SK-N-MC (cell line): ENCODE measurements around the gene GOLGA6L6.
"Not testable (repeated sequence)": the region's sequence is repeated elsewhere in the genome, so short reads cannot be mapped to it uniquely, and the experiment has no call there.

Experiments used
- EZH2 ChIP-seq: fragments of 200-600 bp; sonication (generic); IDR thresholded peaks from one replicate; pipeline ENCODE4 v1.6.1; 2017; ENCODE audit warnings: antibody characterized with exemption
- FOXP2 ChIP-seq: optimal IDR thresholded peaks from 2 replicates; pipeline ENCODE3; 2011; ENCODE audit warnings: mild to moderate bottlenecking, moderate library complexity; ENCODE audit not compliant: insufficient read depth; ENCODE audit errors: extremely low read length, control extremely low read depth
- POLR2AphosphoS5 ChIP-seq: IDR thresholded peaks from 2 replicates; pipeline ENCODE4 v1.6.1; 2012; ENCODE audit warnings: mild to moderate bottlenecking, low read depth, low read length, borderline replicate concordance

GRCh38 chr15:20541700-20542099 is at the start of gene GOLGA6L6:
- not testable (repeated sequence) for TF ChIP-seq POLR2AphosphoS5, EZH2, FOXP2
